ENCODE measurements around the gene DPH1. TPM values are rescaled to one million over a fixed set of nuclear protein-coding genes. Genes with fewer than 3 reads are reported as not detected.

Gene DPH1
- total and polyA plus RNA-seq, 2 of the 4 experiments (the other 2 are of a cell fraction), result 24.4 to 49.9 TPM

DNA sequence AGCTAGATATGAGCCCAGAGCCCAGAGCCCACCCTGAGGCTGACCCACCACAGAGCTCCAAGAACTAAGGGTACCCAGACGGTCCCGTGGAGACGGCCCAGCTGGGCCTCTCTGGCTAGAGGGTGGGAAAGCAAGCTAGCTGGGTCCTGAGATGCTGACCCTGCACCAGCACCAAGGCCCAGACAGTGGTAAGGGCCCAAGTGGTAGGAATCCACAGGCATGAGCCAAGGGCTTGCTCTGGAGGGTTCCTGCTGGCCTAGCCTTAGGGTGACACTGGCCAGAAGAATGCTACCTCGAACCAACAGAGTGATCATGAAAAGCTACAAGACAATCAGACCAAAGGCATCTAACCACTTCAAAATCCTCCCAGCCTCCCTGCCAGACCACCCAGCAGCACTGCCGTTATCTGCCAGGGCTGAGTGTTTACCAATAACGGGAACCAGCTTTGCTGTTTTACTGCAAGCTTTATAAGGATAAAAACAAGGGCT is 38.1 kb downstream of the DPH1 start (continued):
- TF ChIP-seq, protein P1, sequence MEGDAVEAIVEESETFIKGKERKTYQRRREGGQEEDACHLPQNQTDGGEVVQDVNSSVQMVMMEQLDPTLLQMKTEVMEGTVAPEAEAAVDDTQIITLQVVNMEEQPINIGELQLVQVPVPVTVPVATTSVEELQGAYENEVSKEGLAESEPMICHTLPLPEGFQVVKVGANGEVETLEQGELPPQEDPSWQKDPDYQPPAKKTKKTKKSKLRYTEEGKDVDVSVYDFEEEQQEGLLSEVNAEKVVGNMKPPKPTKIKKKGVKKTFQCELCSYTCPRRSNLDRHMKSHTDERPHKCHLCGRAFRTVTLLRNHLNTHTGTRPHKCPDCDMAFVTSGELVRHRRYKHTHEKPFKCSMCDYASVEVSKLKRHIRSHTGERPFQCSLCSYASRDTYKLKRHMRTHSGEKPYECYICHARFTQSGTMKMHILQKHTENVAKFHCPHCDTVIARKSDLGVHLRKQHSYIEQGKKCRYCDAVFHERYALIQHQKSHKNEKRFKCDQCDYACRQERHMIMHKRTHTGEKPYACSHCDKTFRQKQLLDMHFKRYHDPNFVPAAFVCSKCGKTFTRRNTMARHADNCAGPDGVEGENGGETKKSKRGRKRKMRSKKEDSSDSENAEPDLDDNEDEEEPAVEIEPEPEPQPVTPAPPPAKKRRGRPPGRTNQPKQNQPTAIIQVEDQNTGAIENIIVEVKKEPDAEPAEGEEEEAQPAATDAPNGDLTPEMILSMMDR (conservative IDR thresholded peaks at IDR 0.05; ENCODE audit: low read depth, low read length), result peak; percentile 47

DNA sequence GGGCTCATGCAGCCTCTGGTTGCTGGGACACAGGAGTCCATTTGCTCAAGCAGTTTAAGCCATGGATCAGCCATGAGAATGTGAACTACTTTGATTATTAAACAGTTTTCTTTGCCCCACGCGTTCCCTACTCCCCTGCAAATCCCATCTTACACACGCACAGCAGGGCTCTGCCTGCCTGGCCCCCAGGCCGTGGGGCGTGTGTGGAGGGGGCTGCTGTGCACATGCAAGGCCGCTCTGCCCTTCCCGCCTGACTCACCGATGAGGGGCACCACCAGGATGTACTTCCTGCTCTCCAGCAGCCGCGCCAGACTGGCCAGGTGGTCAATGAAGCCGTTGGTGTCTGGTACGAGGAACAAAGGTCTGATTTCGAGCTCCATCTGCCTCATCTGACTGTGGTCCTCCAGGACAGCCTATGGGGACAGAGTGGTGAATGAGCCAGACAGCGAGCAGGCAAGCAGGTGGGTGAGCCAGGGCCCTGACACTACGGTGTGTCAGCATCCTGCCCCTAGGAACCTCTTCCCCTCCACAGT is 38.6 kb downstream of the DPH1 start:
- peak; percentile 90 for DNase-seq
- 9% methylated on average over 7 of the region's 15 CpGs; no CpG with 5 or more reads in 1 of the 2 experiments for WGBS, 2 experiments (ENCODE audit: extremely low coverage in 2 of 2, insufficient read length in 1 of 2)

More for the DNA sequence above, 38.6 kb downstream of the DPH1 start:
- BruUV-seq (replicated peaks), result no TSS peak
- H2BK15ac ChIP-seq (ENCODE audit: low read depth, low read length), result peak overlapping the region; percentile 60
- dilution Hi-C loops (cut with HindIII; ENCODE audit: low sequenced_read_pairs, unreplicated experiment), result no loop called here
- peak overlapping the region; percentile 65 for H3K18ac ChIP-seq (ENCODE audit: low read depth, low read length)
- H2AFZ ChIP-seq (replicated peaks; ENCODE audit: low read length, poor library complexity), result peak overlapping the region; percentile 52
- H2AK9ac ChIP-seq (replicated peaks; ENCODE audit: low read depth, low read length, poor library complexity), result peak overlapping the region; percentile 83
- TF ChIP-seq BHLHE40 (IDR thresholded peaks at IDR 0.05; ENCODE audit: low read depth, low read length), result peak; percentile 68
- peak; percentile 21; the same call in 1 of the 2 replicates for TF ChIP-seq MAFK (IDR thresholded peaks at IDR 0.05; ENCODE audit: low read depth, low read length)
- no peak for TF ChIP-seq NFE2L2 (IDR thresholded peaks at IDR 0.05; ENCODE audit: low read depth, low read length)
- peak; percentile 47 for TF ChIP-seq FOS (IDR thresholded peaks at IDR 0.05; ENCODE audit: low read depth, low read length)
- TF ChIP-seq CHD1 (IDR thresholded peaks at IDR 0.05; ENCODE audit: low read depth, low read length), result peak; percentile 78; the same call in 1 of the 2 replicates
- TF ChIP-seq MAZ (IDR thresholded peaks at IDR 0.05; ENCODE audit: borderline replicate concordance, low read depth, low read length), result peak; percentile 76
- TF ChIP-seq, protein P2, sequence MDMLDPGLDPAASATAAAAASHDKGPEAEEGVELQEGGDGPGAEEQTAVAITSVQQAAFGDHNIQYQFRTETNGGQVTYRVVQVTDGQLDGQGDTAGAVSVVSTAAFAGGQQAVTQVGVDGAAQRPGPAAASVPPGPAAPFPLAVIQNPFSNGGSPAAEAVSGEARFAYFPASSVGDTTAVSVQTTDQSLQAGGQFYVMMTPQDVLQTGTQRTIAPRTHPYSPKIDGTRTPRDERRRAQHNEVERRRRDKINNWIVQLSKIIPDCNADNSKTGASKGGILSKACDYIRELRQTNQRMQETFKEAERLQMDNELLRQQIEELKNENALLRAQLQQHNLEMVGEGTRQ (IDR thresholded peaks at IDR 0.05; ENCODE audit: low read depth, low read length), result no peak
- H3K4ac ChIP-seq (ENCODE audit: low read depth, low read length), result peak overlapping the region; percentile 95
- H3K4me2 ChIP-seq (ENCODE audit: low read depth, low read length), result peak overlapping the region; percentile 4; the same call in 1 of the 2 replicates
- peak overlapping the region; percentile 98 for H2AK5ac ChIP-seq (ENCODE audit: low read depth, low read length)
- no peak overlapping the region for H3K4me3 ChIP-seq (ENCODE audit: insufficient read depth, low read depth, low read length)
- peak overlapping the region; percentile 94 for H4K5ac ChIP-seq (ENCODE audit: low read depth, low read length)
- peaks cover 30% of the 10 kb centered on the region for H3K36me3 ChIP-seq (ENCODE audit: control insufficient read depth, insufficient read depth, low read length)
- H2BK20ac ChIP-seq (ENCODE audit: low read depth, low read length), result peak overlapping the region; percentile 78
- H2BK5ac ChIP-seq (ENCODE audit: low read depth, low read length, poor library complexity, severe bottlenecking), result peak overlapping the region; percentile 98
- no peaks in the 10 kb centered on the region for H4K20me1 ChIP-seq (ENCODE audit: insufficient read depth, low read length)
- peak overlapping the region; percentile 99 for H2BK120ac ChIP-seq (ENCODE audit: low read depth, low read length)
- peak overlapping the region; percentile 62 for H3K9ac ChIP-seq (ENCODE audit: low read depth, low read length)
- intact Hi-C loops (cut with micrococcal nuclease), result loop anchor here (1.0 kb wide), 1 partner anchor 176 kb away; no protein-coding TSS in a partner anchor
- POLR2A ChIA-PET (ENCODE audit: unreplicated experiment), result interaction anchor here (0.7 kb wide), 1 partner anchor 18 kb away, joined by 6 read pairs; no protein-coding TSS in a partner anchor
- peak overlapping the region; percentile 93 for H3K23ac ChIP-seq (ENCODE audit: low read depth, low read length)
- peak overlapping the region; percentile 97 for H4K91ac ChIP-seq (ENCODE audit: insufficient read depth, low read depth, low read length)
- peak overlapping the region; percentile 63 for H3K56ac ChIP-seq (ENCODE audit: extremely low read depth, insufficient read depth, low read length)
- peak overlapping the region; percentile 81 for H3K14ac ChIP-seq (replicated peaks; ENCODE audit: low read depth, low read length)
- peak overlapping the region; percentile 92 to 99 for H4K8ac ChIP-seq (ENCODE audit: low read depth in 2 of 2, low read length in 2 of 2)
- H3K4me1 ChIP-seq (ENCODE audit: control insufficient read depth, insufficient read depth, low read length), result peaks cover 67% of the 10 kb centered on the region
- peaks cover 56% of the 10 kb centered on the region for H3K9me1 ChIP-seq (ENCODE audit: insufficient read depth, low read length)
- no peaks in the 10 kb centered on the region for H3K27me3 ChIP-seq (ENCODE audit: control insufficient read depth, insufficient read depth, low read length)
- peaks cover 33 to 73% of the 10 kb centered on the region in 2 experiments for H3K79me1 ChIP-seq (ENCODE audit: low read depth in 1 of 2, low read length in 2 of 2)
- H3K27ac ChIP-seq (ENCODE audit: insufficient read depth, low read length), result peak overlapping the region; percentile 92
- in situ Hi-C loops (cut with MboI; ENCODE audit: low sequenced_read_pairs), result loop anchor here (5.0 to 10.0 kb wide), 2 partner anchors 106 to 179 kb away; no protein-coding TSS in a partner anchor
- peak; percentile 3 for ATAC-seq (ENCODE audit: low read depth)
- CTCF ChIA-PET, result interaction anchor here (0.6 to 2.2 kb wide), 6 partner anchors 10 to 176 kb away, joined by 3 to 8 read pairs (median 4); no protein-coding TSS in a partner anchor
- no peaks in the 10 kb centered on the region for H3K9me3 ChIP-seq (ENCODE audit: control insufficient read depth, insufficient read depth, low read length)
